A549 (cell line): Measurements from ENCODE around the gene ZNF263. TPM values are rescaled to one million over a fixed set of nuclear protein-coding genes. Genes with fewer than 3 reads are reported as not detected.

ENCODE experiments used
- ATAC-seq, 2 experiments: fragments of 200-7000 bp in 1 of 2; fragments of >200 bp in 1 of 2; cut with Nextera tagmentation in 1 of 2; cut with Tn5 transposase in 1 of 2; 3 replicates each; pipeline versions ENCODE4 v1.8.0 to v1.9.1; 2018 to 2020; ENCODE audit warnings: mild to moderate bottlenecking in 1 of 2, moderate library complexity in 1 of 2
- CTCF ChIA-PET: fragments of 300-600 bp; sonication (Branson Sonifier 250); formaldehyde crosslinking; extraction: SDS; loops from one replicate; lab custom pipeline; 2021; ENCODE audit warnings: antibody characterized with exemption, inconsistent platforms; lab: Yijun Ruan, JAX
- POLR2A ChIA-PET: fragments of 350-600 bp; formaldehyde crosslinking; extraction: SDS; loops from one replicate; lab custom pipeline; 2021; ENCODE audit warnings: antibody characterized with exemption, inconsistent platforms; lab: Yijun Ruan, JAX
- DNase-seq, 2 experiments: peaks; one replicate each; pipeline versions ENCODE4 v3.0.0 to v3.0.0-alpha.2; 2011 to 2016; ENCODE audit warnings: low read depth in 1 of 2, low spot score in 1 of 2
- FAIRE-seq: peaks from 2 replicates; lab custom pipeline; 2011; peaks lifted over from hg19 to GRCh38; lab: Jason Lieb, UNC
- H3K27ac ChIP-seq, 2 experiments: fragments of >200 bp; sonication (Bioruptor Twin); formaldehyde crosslinking; 3 replicates each; pipeline ENCODE4 v1.5.1; 2016 to 2017
- H3K4me1 ChIP-seq: fragments of >200 bp; sonication (Bioruptor Twin); formaldehyde crosslinking; 3 replicates; pipeline ENCODE4 v1.6.1; 2016
- H3K4me2 ChIP-seq: fragments of >200 bp; sonication (Bioruptor Twin); formaldehyde crosslinking; 3 replicates; pipeline ENCODE4 v1.6.1; 2016
- H3K4me3 ChIP-seq: fragments of >200 bp; sonication (Bioruptor Twin); formaldehyde crosslinking; 3 replicates; pipeline ENCODE4 v1.5.1; 2016
- H3K9me3 ChIP-seq: fragments of >200 bp; sonication (Bioruptor Twin); formaldehyde crosslinking; 3 replicates; pipeline ENCODE4 v1.6.1; 2016
- ATOH8 ChIP-seq: fragments of 250-450 bp; sonication (Bioruptor Pico); IDR thresholded peaks from 2 replicates; pipeline ENCODE4 v1.5.0; 2020; ENCODE audit warnings: low read depth, mild to moderate bottlenecking, moderate library complexity
- CBX8 ChIP-seq: fragments of 200-600 bp; sonication (generic); IDR thresholded peaks from 2 replicates; pipeline ENCODE4 v1.6.1; 2016
- E2F6 ChIP-seq: IDR thresholded peaks from 2 replicates; pipeline ENCODE4 v1.6.1; 2012; ENCODE audit warnings: low read depth, borderline replicate concordance
- EHF ChIP-seq: fragments of 250-450 bp; sonication (Bioruptor Pico); IDR thresholded peaks from 2 replicates; pipeline ENCODE4 v1.5.0; 2020; ENCODE audit warnings: mild to moderate bottlenecking
- HES2 ChIP-seq: fragments of >200 bp; sonication (Bioruptor Twin); formaldehyde crosslinking; IDR thresholded peaks from 2 replicates; pipeline ENCODE4 v1.6.1; 2016
- HOXB13 ChIP-seq: fragments of 250-450 bp; sonication (Bioruptor Pico); IDR thresholded peaks from 2 replicates; pipeline ENCODE4 v1.5.0; 2020; ENCODE audit warnings: low read depth, mild to moderate bottlenecking, moderate library complexity
- HOXB5 ChIP-seq: fragments of 250-450 bp; sonication (Bioruptor Pico); IDR thresholded peaks from 2 replicates; pipeline ENCODE4 v1.5.0; 2020; ENCODE audit warnings: mild to moderate bottlenecking, moderate library complexity
- MYC ChIP-seq: IDR thresholded peaks from 2 replicates; pipeline ENCODE4 v1.6.1; 2012; ENCODE audit warnings: mild to moderate bottlenecking, inconsistent platforms, low read length, improper control_type of control experiment, borderline replicate concordance
- NPAS2 ChIP-seq: fragments of 250-450 bp; sonication (Bioruptor Pico); IDR thresholded peaks from 2 replicates; pipeline ENCODE4 v1.8.0; 2022; ENCODE audit warnings: mild to moderate bottlenecking, moderate library complexity, borderline replicate concordance
- NR3C1 ChIP-seq: fragments of >200 bp; sonication (Bioruptor Twin); formaldehyde crosslinking; IDR thresholded peaks from 3 replicates; pipeline ENCODE4 v1.6.1; 2017
- PBX3 ChIP-seq: IDR thresholded peaks from 2 replicates; pipeline ENCODE4 v1.6.1; 2012
- POLR2A ChIP-seq: IDR thresholded peaks from 2 replicates; pipeline ENCODE4 v1.6.1; 2012; ENCODE audit warnings: mild to moderate bottlenecking, low read length
- RAD21 ChIP-seq, 2 experiments: fragments of >200 bp in 1 of 2; sonication (Bioruptor Twin) in 1 of 2; formaldehyde crosslinking in 1 of 2; IDR thresholded peaks in 1 of 2; conservative IDR thresholded peaks in 1 of 2; 2 replicates in 1 of 2; 3 replicates in 1 of 2; pipeline ENCODE4 v1.6.1; 2012 to 2018; ENCODE audit warnings: inconsistent platforms in 1 of 2
- RARB ChIP-seq: fragments of 250-450 bp; sonication (Bioruptor Pico); IDR thresholded peaks from 2 replicates; pipeline ENCODE4 v1.8.0; 2021; ENCODE audit warnings: mild to moderate bottlenecking, moderate library complexity
- REST ChIP-seq: fragments of 200-600 bp; sonication (generic); IDR thresholded peaks from 2 replicates; pipeline ENCODE4 v1.6.1; 2016; ENCODE audit warnings: antibody characterized with exemption, mild to moderate bottlenecking, moderate library complexity
- ZNF302 ChIP-seq: fragments of 250-450 bp; sonication (Bioruptor Pico); IDR thresholded peaks from 2 replicates; pipeline ENCODE4 v1.9.0; 2021; ENCODE audit warnings: inconsistent platforms, mild to moderate bottlenecking, moderate library complexity
- ZSCAN20 ChIP-seq: fragments of 250-450 bp; sonication (Bioruptor Pico); IDR thresholded peaks from 2 replicates; pipeline ENCODE4 v1.8.0; 2022; ENCODE audit warnings: mild to moderate bottlenecking, moderate library complexity
- whole genome bisulfite sequencing: methylation state at CpG from one replicate; pipeline ENCODE4 v1.1.6; 2017; ENCODE audit errors: missing lambda C conversion rate; 5-methylcytosine and 5-hydroxymethylcytosine counted together
- polyA plus RNA-seq, 4 experiments: library from polyadenylated mRNA; depleted of rRNA in 3 of 4; stranded (reverse); fragments of >200 nt; fragmentation: RNase III in 1 of 4; extraction: RNeasy Plus Mini Kit Qiagen cat#74134 plus additional on column Dnase treatment in 1 of 4; gene quantifications; 2 replicates in 3 of 4; 3 replicates in 1 of 4; pipeline ENCODE4 v1.2.3, GENCODE V29; 2011 to 2017
- TF ChIP-seq, protein P1 (sequence below): fragments of >200 bp; sonication (Bioruptor Twin); formaldehyde crosslinking; IDR thresholded peaks from 3 replicates; pipeline ENCODE4 v1.6.1; 2016
- TF ChIP-seq, protein P2 (sequence below): fragments of 450-650 bp; IDR thresholded peaks from 2 replicates; pipeline ENCODE4 v1.6.1; 2014; ENCODE audit warnings: antibody characterized with exemption
- TF ChIP-seq, protein P3 (sequence below): IDR thresholded peaks from 2 replicates; pipeline ENCODE4 v1.6.1; 2012

Gene ZNF263
- polyA plus RNA-seq, 2 of the 4 experiments (the other 2 are of a cell fraction), result 20.9 to 24.4 TPM

- Histone ChIP-seq H3K4me1 (no peaks in the 10 kb centered on the region), H3K4me3 (no peak overlapping the region), H3K27ac (no peak overlapping the region), H3K4me2 (no peak overlapping the region), H3K9me3 (peaks cover 7% of the 10 kb centered on the region; the same call in 2 of the 3 replicates)
- ATAC-seq (no peak), DNase-seq (no peak), FAIRE-seq (no peak)
- ChIA-PET CTCF (interaction anchor here (1.4 kb wide), 1 partner anchor 12 kb away, joined by 5 read pairs; no protein-coding TSS in a partner anchor), POLR2A (no interaction called here)
- WGBS, result 94% methylated on average over 4 of the region's 4 CpGs
- no peak for TF ChIP-seq NR3C1
- no peak for TF ChIP-seq HOXB5 (CRISPR knock-in tag)
- TF ChIP-seq RARB (CRISPR knock-in tag), result no peak
- TF ChIP-seq REST, result no peak
- TF ChIP-seq, protein P1, sequence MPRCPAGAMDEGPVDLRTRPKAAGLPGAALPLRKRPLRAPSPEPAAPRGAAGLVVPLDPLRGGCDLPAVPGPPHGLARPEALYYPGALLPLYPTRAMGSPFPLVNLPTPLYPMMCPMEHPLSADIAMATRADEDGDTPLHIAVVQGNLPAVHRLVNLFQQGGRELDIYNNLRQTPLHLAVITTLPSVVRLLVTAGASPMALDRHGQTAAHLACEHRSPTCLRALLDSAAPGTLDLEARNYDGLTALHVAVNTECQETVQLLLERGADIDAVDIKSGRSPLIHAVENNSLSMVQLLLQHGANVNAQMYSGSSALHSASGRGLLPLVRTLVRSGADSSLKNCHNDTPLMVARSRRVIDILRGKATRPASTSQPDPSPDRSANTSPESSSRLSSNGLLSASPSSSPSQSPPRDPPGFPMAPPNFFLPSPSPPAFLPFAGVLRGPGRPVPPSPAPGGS, result no peak
These were observed 20.8 kb upstream of the ZNF263 start for GRCh38 chr16:3262517-3262916.

DNA sequence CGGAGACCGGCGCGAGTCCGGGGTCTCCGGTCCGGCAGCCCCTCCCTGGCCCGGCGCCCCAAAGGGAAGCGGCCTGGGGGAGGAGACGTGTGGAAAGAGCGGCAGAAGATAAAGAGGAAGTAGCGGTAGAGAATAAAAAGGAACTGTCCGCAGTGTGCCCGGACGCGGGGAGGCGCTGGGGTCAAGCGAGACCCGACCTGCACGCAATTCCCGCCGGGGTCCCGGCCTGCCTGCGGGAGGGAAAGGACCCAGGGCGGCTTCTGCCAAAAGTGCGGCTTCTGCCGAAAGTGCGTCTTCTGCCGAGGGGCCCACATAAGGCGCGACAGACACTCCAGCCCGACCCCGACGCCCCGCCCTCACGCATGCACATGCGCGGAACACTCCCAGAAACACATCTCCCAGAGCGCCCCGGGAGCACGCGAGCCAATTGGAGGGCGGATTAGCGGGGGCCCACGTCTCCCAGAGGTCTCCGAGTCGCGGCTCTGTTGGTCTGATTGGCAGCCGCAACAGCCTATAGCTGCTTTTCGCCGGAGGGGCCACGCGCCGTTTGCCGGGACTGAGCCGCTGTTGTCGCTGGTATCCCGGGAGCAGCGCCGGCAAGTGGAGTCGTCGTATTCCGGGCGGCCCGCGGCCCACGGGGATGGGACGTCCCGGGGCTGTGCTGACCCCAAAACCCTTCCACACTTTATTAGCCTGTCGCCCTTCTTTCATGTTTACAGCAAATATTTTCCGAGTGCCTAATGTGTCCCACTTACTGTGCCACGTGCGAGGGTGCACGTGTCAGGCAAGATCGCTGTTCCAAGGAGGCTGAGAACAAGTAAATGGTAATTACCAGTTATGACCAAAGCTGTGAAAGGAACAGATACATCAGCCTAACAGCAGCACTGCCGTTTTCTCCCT, 18.9 kb upstream of the ZNF263 start:
- H3K27ac ChIP-seq, result peak overlapping the region; percentile 75 to 81
- FAIRE-seq (no peak), ATAC-seq (peak; percentile 90 to 94), DNase-seq (peak; percentile 65 to 94)
- TF ChIP-seq, protein P2, sequence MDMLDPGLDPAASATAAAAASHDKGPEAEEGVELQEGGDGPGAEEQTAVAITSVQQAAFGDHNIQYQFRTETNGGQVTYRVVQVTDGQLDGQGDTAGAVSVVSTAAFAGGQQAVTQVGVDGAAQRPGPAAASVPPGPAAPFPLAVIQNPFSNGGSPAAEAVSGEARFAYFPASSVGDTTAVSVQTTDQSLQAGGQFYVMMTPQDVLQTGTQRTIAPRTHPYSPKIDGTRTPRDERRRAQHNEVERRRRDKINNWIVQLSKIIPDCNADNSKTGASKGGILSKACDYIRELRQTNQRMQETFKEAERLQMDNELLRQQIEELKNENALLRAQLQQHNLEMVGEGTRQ, result 0 out of 2 replicates have a peak, but pooled peaks have one; percentile 38
- TF ChIP-seq E2F6 (peak; percentile 89), EHF (CRISPR knock-in tag) (0 out of 2 replicates have a peak, but pooled peaks have one; percentile 60), NPAS2 (CRISPR knock-in tag) (peak; percentile 74; the same call in 1 of the 2 replicates), CBX8 (no peak), ZNF302 (CRISPR knock-in tag) (no peak), ZSCAN20 (no peak), HOXB5 (CRISPR knock-in tag) (peak; percentile 48; the same call in 1 of the 2 replicates), ATOH8 (0 out of 2 replicates have a peak, but pooled peaks have one; percentile 53), PBX3 (peak; percentile 88), HES2 (no peak), POLR2A (peak; percentile 24; the same call in 1 of the 2 replicates), RAD21 (conservative IDR thresholded peaks at IDR 0.05 in 1 of 2, IDR thresholded peaks at IDR 0.05 in 1 of 2) (0 out of 5 replicates have a peak, but pooled peaks of 1 of the 2 experiments have one; percentile 19), HOXB13 (CRISPR knock-in tag) (peak; percentile 84), MYC (no peak)
- TF ChIP-seq, protein P3, sequence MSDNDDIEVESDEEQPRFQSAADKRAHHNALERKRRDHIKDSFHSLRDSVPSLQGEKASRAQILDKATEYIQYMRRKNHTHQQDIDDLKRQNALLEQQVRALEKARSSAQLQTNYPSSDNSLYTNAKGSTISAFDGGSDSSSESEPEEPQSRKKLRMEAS, result peak; percentile 95
- ChIA-PET POLR2A (interaction anchor here (0.9 kb wide), 1 partner anchor 19 kb away, joined by 3 read pairs; no protein-coding TSS in a partner anchor), CTCF (interaction anchor here (1.3 kb wide), 1 partner anchor 44 kb away, joined by 4 read pairs; no protein-coding TSS in a partner anchor)
- H3K9me3 ChIP-seq, result peaks cover 7% of the 10 kb centered on the region; the same call in 2 of the 3 replicates
- H3K4me3 ChIP-seq, result peak overlapping the region; percentile 62
- no peaks in the 10 kb centered on the region for H3K4me1 ChIP-seq
- 58% methylated on average over 65 of the region's 77 CpGs for WGBS
- H3K4me2 ChIP-seq, result peak overlapping the region; percentile 66
